Neural cell (in vitro differentiated cells): ENCODE results near the gene LDAH. TPM values are rescaled to one million over a fixed set of nuclear protein-coding genes. Genes with fewer than 3 reads are reported as not detected.

Experiments used
- H2AFZ ChIP-seq: fragments of 200-600, 300-800 bp; sonication (generic), shearing (Covaris generic); 2 replicates; pipeline ENCODE4 v1.6.0; 2014; ENCODE audit warnings: low read depth, mild to moderate bottlenecking, antibody characterized with exemption, low read length, moderate library complexity
- H3F3A ChIP-seq: fragments of 200-600 bp; shearing (Covaris generic); 2 replicates; pipeline ENCODE4 v1.6.1; 2016; ENCODE audit warnings: mild to moderate bottlenecking, moderate library complexity, mixed read lengths, antibody characterized with exemption, low read length; ENCODE audit not compliant: insufficient read depth, poor library complexity, severe bottlenecking
- H3K27ac ChIP-seq: fragments of 200-600, 300-800 bp; sonication (generic), shearing (Covaris generic); 2 replicates; pipeline ENCODE4 v1.5.1; 2014; ENCODE audit warnings: mild to moderate bottlenecking, low read length, moderate library complexity
- H3K27me3 ChIP-seq: fragments of 300-800, 200-600 bp; sonication (generic), shearing (Covaris generic); 2 replicates; pipeline ENCODE4 v1.6.0; 2014; ENCODE audit warnings: mild to moderate bottlenecking, low read depth, low read length, moderate library complexity; ENCODE audit not compliant: insufficient read depth
- H3K36me3 ChIP-seq: fragments of 300-800, 200-600 bp; sonication (generic), shearing (Covaris generic); 2 replicates; pipeline ENCODE4 v1.5.1; 2014; ENCODE audit warnings: mild to moderate bottlenecking, antibody characterized with exemption, low read length, moderate library complexity; ENCODE audit not compliant: insufficient read depth
- H3K4me2 ChIP-seq: fragments of 300-800, 200-600 bp; sonication (generic), shearing (Covaris generic); 2 replicates; pipeline ENCODE4 v1.6.0; 2014; ENCODE audit warnings: mild to moderate bottlenecking, low read length
- H3K4me3 ChIP-seq: fragments of 300-800, 200-600 bp; sonication (generic), shearing (Covaris generic); 2 replicates; pipeline ENCODE4 v1.5.1; 2014; ENCODE audit warnings: mild to moderate bottlenecking, low read length, moderate library complexity
- H3K79me2 ChIP-seq: fragments of 200-600 bp; shearing (Covaris generic); replicated peaks from 2 replicates; pipeline ENCODE4 v1.6.0; 2014; ENCODE audit warnings: mild to moderate bottlenecking, low read length, moderate library complexity; ENCODE audit not compliant: insufficient read depth
- H3K9ac ChIP-seq: fragments of 300-800, 200-600 bp; sonication (generic), shearing (Covaris generic); 2 replicates; pipeline ENCODE4 v1.6.1; 2016; ENCODE audit warnings: mild to moderate bottlenecking, low read length, mixed read lengths
- H3K9me2 ChIP-seq: fragments of 200-600 bp; shearing (Covaris generic); 2 replicates; pipeline ENCODE4 v1.6.1; 2016; ENCODE audit warnings: mild to moderate bottlenecking, low read length, mixed read lengths; ENCODE audit not compliant: insufficient read depth
- H3K9me3 ChIP-seq: fragments of 200-600, 300-800 bp; sonication (generic), shearing (Covaris generic); 2 replicates; pipeline ENCODE4 v1.6.1; 2016; ENCODE audit warnings: mild to moderate bottlenecking, mixed run types, low read length, moderate library complexity, mixed read lengths
- H4K20me1 ChIP-seq: fragments of 200-600 bp; shearing (Covaris generic); 2 replicates; pipeline ENCODE4 v1.6.1; 2016; ENCODE audit warnings: mild to moderate bottlenecking, mixed run types; ENCODE audit not compliant: insufficient read depth
- CTCF ChIP-seq: fragments of 450-650 bp; IDR thresholded peaks from 2 replicates; pipeline ENCODE4 v1.5.1; 2014; ENCODE audit warnings: antibody characterized with exemption, mild to moderate bottlenecking, moderate library complexity; ENCODE audit not compliant: poor library complexity, severe bottlenecking
- EP300 ChIP-seq: fragments of 450-650 bp; conservative IDR thresholded peaks from 2 replicates; pipeline ENCODE4 v1.6.1; 2014; ENCODE audit warnings: antibody characterized with exemption, mild to moderate bottlenecking, moderate library complexity; ENCODE audit not compliant: poor library complexity, severe bottlenecking
- EZH2 ChIP-seq: fragments of 200-600, 300-800 bp; shearing (Covaris generic), sonication (generic); IDR thresholded peaks from 2 replicates; pipeline ENCODE4 v1.6.1; 2014; ENCODE audit warnings: antibody characterized with exemption, low read length, borderline replicate concordance, mild to moderate bottlenecking; ENCODE audit not compliant: insufficient read depth, poor library complexity, severe bottlenecking
- MXI1 ChIP-seq: fragments of 450-650 bp; conservative IDR thresholded peaks from 2 replicates; pipeline ENCODE4 v1.6.1; 2014; ENCODE audit warnings: antibody characterized with exemption, mild to moderate bottlenecking; ENCODE audit not compliant: poor library complexity, severe bottlenecking
- POLR2AphosphoS5 ChIP-seq: IDR thresholded peaks from 2 replicates; pipeline ENCODE4 v1.6.1; 2012
- RAD21 ChIP-seq: fragments of 450-650 bp; conservative IDR thresholded peaks from 2 replicates; pipeline ENCODE4 v1.6.1; 2014; ENCODE audit warnings: antibody characterized with exemption, mild to moderate bottlenecking, moderate library complexity
- REST ChIP-seq: IDR thresholded peaks from 2 replicates; pipeline ENCODE4 v1.6.1; 2012; ENCODE audit warnings: borderline replicate concordance
- SMC3 ChIP-seq: fragments of 450-650 bp; conservative IDR thresholded peaks from 2 replicates; pipeline ENCODE4 v1.6.1; 2014; ENCODE audit warnings: antibody characterized with exemption, mild to moderate bottlenecking, moderate library complexity; ENCODE audit not compliant: poor library complexity
- TAF1 ChIP-seq: IDR thresholded peaks from 2 replicates; pipeline ENCODE4 v1.6.1; 2012; ENCODE audit warnings: low read depth
- polyA plus RNA-seq: library from polyadenylated mRNA; depleted of rRNA; stranded (reverse); fragments of >200 nt; gene quantifications from 2 replicates; pipeline ENCODE4 v1.2.3, GENCODE V29; 2014

LDAH gene
- polyA plus RNA-seq, 1 donor from 2014 or later = 44.1 TPM

- Histone ChIP-seq H2AFZ (no peak overlapping the region), H3K9me2 (no peaks in the 10 kb centered on the region), H4K20me1 (no peaks in the 10 kb centered on the region), H3K9me3 (no peaks in the 10 kb centered on the region), H3K79me2 (no peaks in the 10 kb centered on the region), H3K9ac (no peak overlapping the region), H3K36me3 (no peaks in the 10 kb centered on the region), H3K27ac (no peak overlapping the region), H3K4me2 (no peak overlapping the region), H3F3A (no peaks in the 10 kb centered on the region), H3K27me3 (no peaks in the 10 kb centered on the region), H3K4me3 (no peak overlapping the region)
- TF ChIP-seq MXI1 = no peak
- no peak for TF ChIP-seq REST
These were observed 63.9 kb downstream of the LDAH start for GRCh38 chr2:20758997-20759396.

- H2AFZ ChIP-seq = no peak overlapping the region
- no peaks in the 10 kb centered on the region for H3K27me3 ChIP-seq
- H3F3A ChIP-seq = no peaks in the 10 kb centered on the region
- no peaks in the 10 kb centered on the region for H4K20me1 ChIP-seq
- no peak overlapping the region for H3K4me2 ChIP-seq
- H3K79me2 ChIP-seq = no peaks in the 10 kb centered on the region
- H3K4me3 ChIP-seq = no peak overlapping the region
- no peaks in the 10 kb centered on the region for H3K9me2 ChIP-seq
- TF ChIP-seq POLR2AphosphoS5 = no peak
- no peak for TF ChIP-seq CTCF
- no peak for TF ChIP-seq MXI1
- TF ChIP-seq REST = no peak
- no peak for TF ChIP-seq EP300
- TF ChIP-seq SMC3 = no peak
- TF ChIP-seq EZH2 = no peak
- TF ChIP-seq TAF1 = no peak
- TF ChIP-seq RAD21 = no peak
- no peak overlapping the region for H3K27ac ChIP-seq
- no peaks in the 10 kb centered on the region for H3K36me3 ChIP-seq
- no peak overlapping the region for H3K9ac ChIP-seq
- no peaks in the 10 kb centered on the region for H3K9me3 ChIP-seq
These were observed 65.4 kb downstream of the LDAH start for GRCh38 chr2:20757405-20758090.
